Activated T-cell treated with anti-CD3 and anti-CD28 coated beads, Interleukin-2, amount 50 U/mL, for 4 hours (primary cell): Measurements from ENCODE around the gene SLC35D2. TPM values are rescaled to one million over a fixed set of nuclear protein-coding genes. Genes with fewer than 3 reads are reported as not detected.
"Not testable (repeated sequence)": the region's sequence is repeated elsewhere in the genome, so short reads cannot be mapped to it uniquely, and the experiment has no call there.

Source experiments
- ATAC-seq, 2 donors: fragments of 200-7000 bp; cut with Tn5 transposase; one replicate each; pipeline ENCODE4 v1.10.0; 2021
- DNase-seq: peaks from one replicate; pipeline ENCODE4 v3.0.0-alpha.2; 2020
- H3K27me3 Mint-ChIP-seq: one replicate; pipeline ENCODE4 v1.8.0; 2021; ENCODE audit warnings: low read depth, mixed read lengths
- H3K36me3 Mint-ChIP-seq: one replicate; pipeline ENCODE4 v1.8.0; 2022; ENCODE audit warnings: mixed read lengths; ENCODE audit not compliant: insufficient read depth
- H3K4me1 Mint-ChIP-seq: one replicate; pipeline ENCODE4 v1.8.0; 2021; ENCODE audit warnings: low read depth, mixed read lengths
- H3K4me3 Mint-ChIP-seq: one replicate; pipeline ENCODE4 v1.8.0; 2021; ENCODE audit warnings: mild to moderate bottlenecking, moderate library complexity, mixed read lengths
- H3K9me3 Mint-ChIP-seq: one replicate; pipeline ENCODE4 v1.8.0; 2021; ENCODE audit warnings: mixed read lengths
- total RNA-seq, 3 donors: library from RNA; stranded (reverse); gene quantifications; one replicate each; pipeline ENCODE4 v1.2.1, GENCODE V29; 2021

The SLC35D2 gene
- total RNA-seq, 3 donors from 2014 or later, result 3.5 to 7.2 (median 4.4) TPM

GRCh38 chr9:96321515-96321914 is 62.0 kb downstream of the SLC35D2 start:
- Mint-ChIP-seq H3K27me3 (no peaks in the 10 kb centered on the region), H3K9me3 (no peaks in the 10 kb centered on the region), H3K4me1 (no peaks in the 10 kb centered on the region), H3K4me3 (no peak overlapping the region), H3K36me3 (peaks cover 5% of the 10 kb centered on the region)
- ATAC-seq, result no peak
- DNase-seq, result no peak

- ATAC-seq (no peak), DNase-seq (no peak)
- Mint-ChIP-seq H3K4me3 (no peak overlapping the region), H3K36me3 (peaks cover 5% of the 10 kb centered on the region), H3K4me1 (no peaks in the 10 kb centered on the region), H3K27me3 (no peaks in the 10 kb centered on the region), H3K9me3 (no peaks in the 10 kb centered on the region)
Measured at GRCh38 chr9:96320749-96321280, 62.7 kb downstream of the SLC35D2 start.

GRCh38 chr9:96318921-96319565 is 64.5 kb downstream of the SLC35D2 start:
- Mint-ChIP-seq H3K36me3 (peaks cover 5% of the 10 kb centered on the region), H3K4me3 (no peak overlapping the region), H3K9me3 (no peaks in the 10 kb centered on the region), H3K4me1 (no peaks in the 10 kb centered on the region), H3K27me3 (no peaks in the 10 kb centered on the region)
- no peak for DNase-seq
- no peak for ATAC-seq

GRCh38 chr9:96317335-96317980 is 66.1 kb downstream of the SLC35D2 start:
- peaks cover 2% of the 10 kb centered on the region for H3K36me3 Mint-ChIP-seq

GRCh38 chr9:96309850-96310249 is 73.7 kb downstream of the SLC35D2 start:
- Mint-ChIP-seq H3K4me3 (no peak overlapping the region), H3K4me1 (no peaks in the 10 kb centered on the region), H3K27me3 (peaks cover 4% of the 10 kb centered on the region), H3K9me3 (peaks cover 22% of the 10 kb centered on the region), H3K36me3 (no peaks in the 10 kb centered on the region)
- no peak for ATAC-seq
- no peak for DNase-seq

More at GRCh38 chr9:96317335-96317980, 66.1 kb downstream of the SLC35D2 start:
- Mint-ChIP-seq H3K4me3 (no peak overlapping the region), H3K27me3 (no peaks in the 10 kb centered on the region), H3K9me3 (peaks cover 11% of the 10 kb centered on the region), H3K4me1 (no peaks in the 10 kb centered on the region)
- DNase-seq (peak; percentile 51), ATAC-seq (peak in 1 of 2 donors; percentile 32)

- not testable (repeated sequence) for DNase-seq, ATAC-seq, H3K4me1 Mint-ChIP-seq, H3K36me3 Mint-ChIP-seq, H3K4me3 Mint-ChIP-seq, H3K27me3 Mint-ChIP-seq
- peaks cover 16% of the 10 kb centered on the region for H3K9me3 Mint-ChIP-seq
Measured at GRCh38 chr9:96306958-96307357, 76.6 kb downstream of the SLC35D2 start.

- Mint-ChIP-seq H3K9me3 (peaks cover 9% of the 10 kb centered on the region), H3K4me3 (no peak overlapping the region), H3K36me3 (no peaks in the 10 kb centered on the region), H3K4me1 (no peaks in the 10 kb centered on the region), H3K27me3 (no peaks in the 10 kb centered on the region)
- no peak for DNase-seq
- no peak for ATAC-seq
Measured at GRCh38 chr9:96305171-96305570, 78.3 kb downstream of the SLC35D2 start.

GRCh38 chr9:96304230-96304629 is 79.3 kb downstream of the SLC35D2 start:
- no peak overlapping the region for H3K4me3 Mint-ChIP-seq
- DNase-seq (no peak), ATAC-seq (no peak)
- H3K9me3 Mint-ChIP-seq, result peaks cover 9% of the 10 kb centered on the region
- no peaks in the 10 kb centered on the region for H3K4me1 Mint-ChIP-seq
- H3K36me3 Mint-ChIP-seq, result no peaks in the 10 kb centered on the region
- H3K27me3 Mint-ChIP-seq, result no peaks in the 10 kb centered on the region

GRCh38 chr9:96302021-96302420 is 81.5 kb downstream of the SLC35D2 start, which contains the start of gene HSD17B3:
HSD17B3 (minus strand) TSS chr9:96302176; CDS start chr9:96302104, 72 bp downstream.
- Mint-ChIP-seq H3K4me3 (no peak within 1 kb of the TSS), H3K4me1 (no peaks in the 10 kb centered on the region), H3K9me3 (peaks cover 9% of the 10 kb centered on the region), H3K36me3 (no peaks in the 10 kb centered on the region), H3K27me3 (no peaks in the 10 kb centered on the region)
- ATAC-seq, result no peak
- DNase-seq, result no peak

- Mint-ChIP-seq H3K4me3 (no peak overlapping the region), H3K9me3 (peaks cover 13% of the 10 kb centered on the region), H3K4me1 (no peaks in the 10 kb centered on the region), H3K36me3 (no peaks in the 10 kb centered on the region), H3K27me3 (peaks cover 2% of the 10 kb centered on the region)
- ATAC-seq, result no peak
- no peak for DNase-seq
Measured at GRCh38 chr9:96299823-96300222, 83.7 kb downstream of the SLC35D2 start.

- Mint-ChIP-seq H3K4me1 (no peaks in the 10 kb centered on the region), H3K9me3 (peaks cover 4% of the 10 kb centered on the region), H3K36me3 (no peaks in the 10 kb centered on the region), H3K4me3 (no peak overlapping the region), H3K27me3 (peaks cover 2% of the 10 kb centered on the region)
- ATAC-seq (no peak), DNase-seq (no peak)
Measured at GRCh38 chr9:96294159-96294545, 89.4 kb downstream of the SLC35D2 start.

- Mint-ChIP-seq H3K4me1 (no peaks in the 10 kb centered on the region), H3K4me3 (no peak overlapping the region)
Measured at GRCh38 chr9:96293498-96294158, 89.9 kb downstream of the SLC35D2 start.

GRCh38 chr9:96289392-96289791 is 94.1 kb downstream of the SLC35D2 start:
- DNase-seq (no peak), ATAC-seq (no peak)
- H3K4me1 Mint-ChIP-seq, result no peaks in the 10 kb centered on the region
- no peaks in the 10 kb centered on the region for H3K36me3 Mint-ChIP-seq
- no peaks in the 10 kb centered on the region for H3K9me3 Mint-ChIP-seq
- H3K4me3 Mint-ChIP-seq, result no peak overlapping the region
- H3K27me3 Mint-ChIP-seq, result peaks cover 5% of the 10 kb centered on the region

More at GRCh38 chr9:96293498-96294158, 89.9 kb downstream of the SLC35D2 start:
- no peaks in the 10 kb centered on the region for H3K36me3 Mint-ChIP-seq
- DNase-seq (no peak), ATAC-seq (no peak)
- peaks cover 4% of the 10 kb centered on the region for H3K9me3 Mint-ChIP-seq
- peaks cover 2% of the 10 kb centered on the region for H3K27me3 Mint-ChIP-seq

GRCh38 chr9:96281641-96282040 is 101.9 kb downstream of the SLC35D2 start:
- no peaks in the 10 kb centered on the region for H3K36me3 Mint-ChIP-seq
- no peak overlapping the region for H3K4me3 Mint-ChIP-seq
- no peaks in the 10 kb centered on the region for H3K9me3 Mint-ChIP-seq
- peaks cover 5% of the 10 kb centered on the region for H3K27me3 Mint-ChIP-seq
- no peaks in the 10 kb centered on the region for H3K4me1 Mint-ChIP-seq
- no peak for DNase-seq
- ATAC-seq, result no peak
